ENCODE results near the gene SDR42E1.
A peak's percentile ranks its signal among the peaks of the same experiment; 100 is the strongest.

The SDR42E1 gene

GRCh38 chr16:81997738-81998137 is 13.5 kb downstream of the SDR42E1 start:
- DNase-seq, result peak; percentile 15

GRCh38 chr16:81996664-81997509 is 14.4 kb downstream of the SDR42E1 start:
- DNase-seq, result peak; percentile 58

- DNase-seq, result peak; percentile 4
These were observed 15.6 kb downstream of the SDR42E1 start for GRCh38 chr16:81995651-81996050.

GRCh38 chr16:81994485-81994884 is 16.8 kb downstream of the SDR42E1 start:
- DNase-seq, result peak; percentile 5

- DNase-seq, result no peak
These were observed 18.4 kb downstream of the SDR42E1 start for GRCh38 chr16:81992859-81993258.

- no peak for DNase-seq
These were observed 23.6 kb downstream of the SDR42E1 start for GRCh38 chr16:81987706-81988105.

- DNase-seq, result no peak
These were observed 24.1 kb downstream of the SDR42E1 start for GRCh38 chr16:81987121-81987520.

- peak; percentile 44 for DNase-seq
These were observed 33.8 kb downstream of the SDR42E1 start for GRCh38 chr16:81977335-81977942.

- DNase-seq, result no peak
These were observed 35.6 kb downstream of the SDR42E1 start for GRCh38 chr16:81975637-81976036.

- DNase-seq, result peak; percentile 4
These were observed 37.5 kb downstream of the SDR42E1 start for GRCh38 chr16:81973737-81974136.

GRCh38 chr16:81971853-81972252 is 39.4 kb downstream of the SDR42E1 start:
- DNase-seq, result no peak

GRCh38 chr16:81967358-81967757 is 43.9 kb downstream of the SDR42E1 start:
- no peak for DNase-seq

GRCh38 chr16:81964808-81965207 is 46.5 kb downstream of the SDR42E1 start:
- DNase-seq, result no peak

GRCh38 chr16:81956213-81956948 is 54.9 kb downstream of the SDR42E1 start:
- DNase-seq, result no peak

GRCh38 chr16:81951564-81951963 is 59.7 kb downstream of the SDR42E1 start:
- no peak for DNase-seq

- DNase-seq, result no peak
These were observed 65.1 kb downstream of the SDR42E1 start for GRCh38 chr16:81946206-81946605.

GRCh38 chr16:81945665-81946064 is 65.6 kb downstream of the SDR42E1 start:
- DNase-seq, result no peak

- no peak for DNase-seq
These were observed 69.2 kb downstream of the SDR42E1 start for GRCh38 chr16:81942007-81942601.

- peak; percentile 73 for DNase-seq
These were observed 70.3 kb downstream of the SDR42E1 start for GRCh38 chr16:81940781-81941560.

GRCh38 chr16:81939164-81940056 is 71.9 kb downstream of the SDR42E1 start:
- DNase-seq, result no peak

Measured in DMS53 (cell line).